Astrocyte (in vitro differentiated cells and primary cell): ENCODE results near the gene KLHL22.

Source experiments
- CTCF ChIP-seq: IDR thresholded peaks from 2 replicates; pipeline ENCODE4 v1.5.1; 2011; ENCODE audit warnings: low read depth, mild to moderate bottlenecking, inconsistent platforms, low read length, moderate library complexity; ENCODE audit not compliant: insufficient read depth
- EZH2 ChIP-seq: IDR thresholded peaks from 2 replicates; pipeline ENCODE4 v1.6.1; 2012; ENCODE audit warnings: mild to moderate bottlenecking, low read length, inconsistent platforms; ENCODE audit not compliant: insufficient read depth

DNA sequence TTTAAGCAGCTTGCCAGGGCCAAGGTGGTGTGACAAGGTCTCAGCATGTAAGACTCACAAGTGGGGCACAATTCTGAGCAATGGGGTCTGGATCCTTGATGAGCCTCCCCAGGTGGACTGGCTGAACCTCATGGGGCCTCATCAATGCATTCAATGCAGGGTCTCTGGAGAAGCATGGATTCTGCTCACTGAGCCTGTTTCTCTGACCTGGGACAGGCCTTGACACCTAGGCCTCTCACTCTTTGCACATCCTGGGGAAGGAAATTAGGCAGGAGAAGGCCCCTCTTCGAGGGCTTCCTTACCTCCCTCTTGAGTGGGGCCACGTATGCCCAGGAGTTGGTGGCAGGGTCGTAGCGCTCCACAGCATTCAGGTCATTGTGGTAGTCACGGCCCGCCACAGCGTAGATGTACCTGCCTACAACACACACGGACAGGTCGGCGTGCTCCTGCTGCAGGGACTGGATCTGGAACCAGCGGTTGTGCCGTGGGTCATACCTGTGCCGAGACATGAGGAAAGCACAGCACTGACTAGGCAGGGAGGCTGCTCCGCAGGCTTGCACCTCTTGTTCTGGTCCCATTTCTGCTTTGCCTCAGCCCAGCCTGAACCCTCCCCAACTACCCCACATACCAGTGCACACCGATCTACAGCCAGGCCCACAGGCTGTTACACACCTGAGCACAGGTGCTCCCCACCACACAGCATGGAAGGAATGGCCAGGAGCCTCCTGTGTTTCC, 37.9 kb downstream of the KLHL22 start:
- TF ChIP-seq CTCF (no peak), EZH2 (no peak)
